Left renal cortex interstitium (tissue), 4 donors: ENCODE data around the gene IL13RA2. TPM values are rescaled to one million over a fixed set of nuclear protein-coding genes. Genes with fewer than 3 reads are reported as not detected.

Experiments
- DNase-seq, 4 donors: peaks; one replicate each; pipeline ENCODE4 v3.0.0-alpha.2; 2013; ENCODE audit warnings: low read depth in 4 of 4, low spot score in 2 of 4, missing footprints in 1 of 4
- polyA plus RNA-seq, 4 donors: library from polyadenylated mRNA; unstranded; fragments of 120-200 nt; gene quantifications; one replicate each; pipeline ENCODE4 v1.2.1, GENCODE V29; 2013; ENCODE audit not compliant: insufficient read length in 4 of 4

Gene IL13RA2
- polyA plus RNA-seq, 4 donors, result 0.94 to 1.9 (median 1.4) TPM

DNA sequence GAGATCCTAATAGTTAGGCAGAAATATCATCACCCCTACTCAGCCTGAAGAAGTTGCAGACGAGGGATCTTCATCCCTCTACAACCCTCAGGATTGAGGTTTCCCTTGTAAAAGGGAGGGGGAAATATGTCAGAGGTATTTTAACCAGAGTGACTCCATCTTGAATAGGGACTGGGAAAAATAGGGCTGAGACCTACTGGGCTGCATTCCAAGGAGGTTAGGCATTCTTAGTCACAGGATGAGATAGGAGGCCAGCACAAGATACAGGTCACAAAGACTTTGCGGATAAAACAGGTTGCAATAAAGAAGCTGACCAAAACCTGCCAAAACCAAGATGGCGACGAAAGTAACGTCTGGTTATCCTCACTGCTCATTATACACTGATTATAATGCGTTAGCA is 17.5 kb downstream of the IL13RA2 start:
- DNase-seq, result no peak

DNA sequence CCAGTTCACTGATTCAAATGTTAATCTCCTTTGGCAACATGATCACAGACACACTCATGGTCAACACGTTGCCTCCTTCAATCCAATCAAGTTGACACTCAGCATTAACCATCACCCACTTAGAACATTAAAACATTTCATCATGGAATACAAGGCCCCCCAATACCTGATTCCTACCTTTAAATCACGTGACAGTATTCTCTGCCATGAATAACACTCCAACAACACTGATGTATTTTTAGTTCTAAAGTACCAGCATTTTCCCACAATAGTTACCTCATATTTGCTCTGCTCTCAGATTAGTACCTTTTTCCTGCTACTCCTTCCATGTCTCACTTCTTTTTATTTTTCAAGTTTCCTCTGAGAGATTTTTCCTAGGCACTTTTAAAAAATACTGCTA is 19.6 kb downstream of the IL13RA2 start:
- no peak for DNase-seq

GRCh38 chrX:114985967-114986592 is 31.3 kb downstream of the IL13RA2 start:
- no peak for DNase-seq

GRCh38 chrX:114976292-114976691 is 41.1 kb downstream of the IL13RA2 start:
- DNase-seq, result no peak

DNA sequence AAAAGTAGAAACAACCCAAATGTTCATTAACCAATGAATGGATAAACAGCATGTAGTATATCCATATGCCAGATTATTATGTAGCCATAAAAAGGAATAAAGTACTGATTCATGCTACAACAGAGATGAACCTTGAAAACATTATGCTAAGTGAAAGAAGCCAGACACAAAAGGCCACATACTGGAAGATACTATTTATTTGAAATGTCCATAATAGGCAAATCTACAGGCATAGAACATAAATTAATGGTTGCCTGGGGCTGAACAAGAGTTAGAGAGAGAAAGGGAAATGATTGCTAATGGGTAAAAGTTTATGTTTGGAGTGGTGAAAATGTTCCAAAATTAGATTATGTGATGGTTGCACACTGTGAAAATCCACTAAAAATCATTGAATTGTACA is 44.4 kb downstream of the IL13RA2 start:
- no peak for DNase-seq

- DNase-seq, result no peak
Observed at GRCh38 chrX:114970806-114971205, 46.6 kb downstream of the IL13RA2 start.

GRCh38 chrX:114964374-114964773 is 53.0 kb downstream of the IL13RA2 start:
- DNase-seq, result no peak

DNA sequence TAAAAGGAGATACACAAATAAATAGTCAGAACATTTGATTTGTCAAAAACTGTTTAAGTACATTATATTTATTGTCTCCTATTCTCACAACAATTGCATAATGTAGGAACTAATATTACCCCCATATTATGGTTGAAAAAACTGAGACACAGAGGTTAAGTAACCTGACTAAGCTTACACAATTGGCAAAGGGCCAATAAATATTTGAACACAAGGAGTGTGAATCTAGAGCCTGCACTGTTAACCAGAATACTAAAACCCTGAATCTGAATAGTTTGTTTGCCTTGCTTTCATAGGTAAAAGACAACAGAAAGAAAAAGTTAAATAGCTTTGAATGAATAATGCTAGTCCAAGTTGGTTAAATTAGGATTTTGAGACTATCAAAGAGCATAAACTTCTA is 55.2 kb downstream of the IL13RA2 start:
- no peak for DNase-seq

GRCh38 chrX:114959729-114960128 is 57.7 kb downstream of the IL13RA2 start:
- no peak for DNase-seq

Other genes with a start within 250 kb of the IL13RA2 start
- gene RBMXL3, start 171.8 kb upstream of the IL13RA2 start, polyA plus RNA-seq, result not detected
- 10 to 100 TPM; 11.0 to 15.8 (median 12.5) TPM for gene LRCH2, start 216.5 kb upstream of the IL13RA2 start, polyA plus RNA-seq